ENCODE data around the gene ZNF775. TPM values are rescaled to one million over a fixed set of nuclear protein-coding genes. Genes with fewer than 3 reads are reported as not detected.

ZNF775 gene
- total RNA-seq, 1 donor from 2014 or later = 3.0 TPM

- no peak for DNase-seq
These were observed 62.4 kb downstream of the ZNF775 start for GRCh38 chr7:150441524-150441923.

- no peak for DNase-seq
These were observed 63.7 kb downstream of the ZNF775 start for GRCh38 chr7:150442811-150443210.

DNA sequence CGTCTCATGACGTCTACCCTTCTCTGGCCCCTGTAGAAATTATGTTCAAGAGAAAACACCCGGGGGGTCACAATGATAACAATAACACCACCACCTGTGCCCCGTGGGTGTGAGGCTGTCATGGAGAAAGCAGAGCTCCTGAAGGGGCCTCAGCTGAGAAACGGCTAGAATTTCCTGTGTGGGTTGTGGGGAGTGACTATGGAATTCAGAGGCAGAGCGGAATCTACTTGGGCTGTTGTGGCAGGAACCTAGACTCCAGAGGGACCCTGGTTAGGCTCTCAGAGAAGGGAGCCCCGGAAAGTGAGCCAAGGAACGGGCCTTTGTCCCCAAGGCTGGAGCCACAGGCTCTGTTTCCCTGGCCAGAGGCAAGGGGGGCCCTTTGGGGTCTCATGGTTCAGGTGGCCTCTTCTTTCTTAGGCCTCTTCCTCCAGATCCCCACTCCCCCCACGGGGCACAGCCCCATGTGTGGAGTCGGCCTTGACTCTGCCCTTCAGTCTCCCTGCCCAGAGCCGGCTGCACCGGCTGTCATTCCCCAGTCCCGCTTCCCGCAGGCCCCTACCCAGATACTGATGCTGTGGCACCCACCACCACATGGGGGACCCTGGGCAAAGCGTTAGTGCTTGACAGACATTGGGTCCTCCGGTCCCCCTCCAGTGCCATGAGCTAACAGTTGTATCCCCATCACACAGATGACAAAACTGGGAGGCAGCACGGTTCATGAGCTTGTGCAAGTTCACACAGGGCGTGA is 64.8 kb downstream of the ZNF775 start:
- DNase-seq = no peak

DNA sequence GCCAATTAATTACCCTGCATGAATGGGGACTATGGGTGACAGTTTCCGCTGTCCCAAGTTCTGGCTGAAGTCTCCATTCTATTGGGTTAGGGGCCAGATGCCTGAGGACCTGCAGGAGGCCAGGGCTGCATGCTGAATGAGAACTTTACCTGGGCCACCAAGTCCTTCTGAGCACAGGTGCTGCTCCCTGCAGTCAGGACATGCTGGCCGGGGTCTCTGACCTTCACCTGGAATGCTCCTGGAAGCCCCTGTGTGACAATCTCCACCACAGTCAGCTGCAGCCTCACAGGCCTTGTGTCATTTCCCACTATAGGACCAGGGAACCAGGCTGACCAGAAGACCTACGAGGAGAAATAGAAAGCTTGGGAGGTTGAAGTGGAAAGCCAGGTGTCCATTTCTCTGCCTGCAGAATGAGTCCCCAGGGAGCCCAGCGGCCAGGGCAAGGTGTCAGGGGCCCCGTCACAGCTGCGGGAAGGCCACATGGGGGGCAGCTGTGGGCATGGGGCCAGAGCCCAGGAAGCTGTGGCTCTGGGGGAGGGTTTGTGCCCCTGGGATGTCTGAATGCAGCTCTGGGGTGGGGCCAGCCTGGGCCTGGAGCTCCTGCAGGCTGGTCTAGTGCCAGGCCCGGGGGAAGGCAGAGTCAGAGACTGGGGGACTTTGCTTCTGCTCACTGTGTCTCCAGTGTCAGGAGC is 65.7 kb downstream of the ZNF775 start:
- DNase-seq = no peak

DNA sequence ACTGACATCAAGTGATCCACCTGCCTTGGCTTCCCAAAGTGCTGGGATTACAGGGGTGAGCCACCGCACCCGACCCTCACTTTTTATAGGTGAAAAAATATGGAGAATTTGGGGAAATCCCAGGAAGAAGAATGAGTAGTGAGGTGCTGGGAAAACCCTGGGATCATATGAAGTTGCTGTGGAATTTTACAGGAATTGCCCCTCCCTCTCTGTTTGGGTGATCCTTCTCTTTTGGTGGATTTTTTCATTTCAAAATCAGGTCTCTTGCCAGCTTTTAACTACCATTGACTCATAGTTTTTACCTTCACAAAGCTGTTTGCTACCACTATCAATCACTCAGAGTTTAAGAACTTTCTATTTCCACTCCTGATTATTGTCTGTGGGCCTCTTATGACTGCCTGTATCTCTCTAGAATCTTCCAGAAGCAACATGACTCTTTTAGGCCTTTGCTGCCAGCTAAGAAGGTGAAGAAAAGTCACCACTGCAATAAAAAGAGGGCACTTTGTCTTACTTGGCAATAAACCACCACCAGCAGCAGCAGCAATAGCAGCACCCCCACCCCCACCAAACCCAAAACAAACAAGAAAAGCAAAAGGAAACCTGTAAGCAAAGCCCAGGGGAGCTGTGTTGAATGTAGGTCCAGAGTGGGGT is 67.3 kb downstream of the ZNF775 start:
- no peak for DNase-seq

Other genes starting within 250 kb of the ZNF775 start
- gene LRRC61, start 56.0 kb upstream of the ZNF775 start, total RNA-seq = 3.0 TPM
- 6.3 TPM for gene ACTR3C, start 55.8 kb upstream of the ZNF775 start, total RNA-seq
- 78.2 TPM for gene RARRES2, start 37.7 kb upstream of the ZNF775 start, total RNA-seq
- gene REPIN1, start 10.5 kb upstream of the ZNF775 start, total RNA-seq = 21.1 TPM
- 5.4 TPM for gene GIMAP8, start 71.3 kb downstream of the ZNF775 start, total RNA-seq
- gene GIMAP7, start 135.5 kb downstream of the ZNF775 start, total RNA-seq = 5.7 TPM
- gene GIMAP4, start 188.1 kb downstream of the ZNF775 start, total RNA-seq = 19.1 TPM